HuH-7 (cell line): Measurements from ENCODE around the gene P2RX6.
"Not testable (repeated sequence)": the region's sequence is repeated elsewhere in the genome, so short reads cannot be mapped to it uniquely, and the experiment has no call there.

Source experiments
- DNase-seq: peaks from one replicate; pipeline ENCODE4 v3.0.0; 2011; ENCODE audit warnings: low spot score

The P2RX6 gene

DNA sequence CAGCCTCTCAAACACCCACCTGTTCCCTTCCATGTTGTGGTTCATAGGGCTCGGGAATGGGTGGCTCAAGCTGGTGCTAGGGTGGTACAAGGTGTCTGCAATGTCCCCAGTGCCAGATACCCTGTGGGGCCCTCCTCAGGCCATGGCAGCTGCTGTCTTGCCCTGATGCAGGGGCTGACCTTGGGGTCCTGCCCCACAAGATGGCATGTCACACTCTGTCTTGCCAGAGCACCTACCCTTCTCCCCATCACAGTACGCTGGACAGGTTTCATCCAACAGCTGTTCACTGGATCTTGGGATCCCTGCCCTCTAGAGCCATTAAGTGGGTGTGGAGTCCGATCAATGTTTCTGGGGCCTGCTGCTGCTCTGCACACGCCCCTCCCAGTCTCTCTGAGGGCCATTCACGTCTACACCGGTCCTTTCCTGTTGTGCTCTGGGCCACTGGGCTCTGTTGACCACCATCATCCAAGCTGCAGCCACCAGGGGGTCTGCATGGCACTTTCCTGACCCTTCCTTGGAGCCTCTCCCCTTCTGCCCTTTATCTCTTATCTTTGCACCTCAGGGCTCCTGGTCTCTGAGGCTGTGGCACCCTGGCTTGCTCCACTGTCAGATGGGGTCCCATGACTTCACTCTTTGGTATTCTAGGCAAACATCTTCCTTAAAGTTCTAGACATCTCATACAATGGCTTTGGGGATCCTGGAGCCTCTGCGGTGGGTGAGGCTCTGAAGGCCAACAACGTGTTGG lies 37.9 kb downstream of the P2RX6 start:
- DNase-seq = no peak

DNA sequence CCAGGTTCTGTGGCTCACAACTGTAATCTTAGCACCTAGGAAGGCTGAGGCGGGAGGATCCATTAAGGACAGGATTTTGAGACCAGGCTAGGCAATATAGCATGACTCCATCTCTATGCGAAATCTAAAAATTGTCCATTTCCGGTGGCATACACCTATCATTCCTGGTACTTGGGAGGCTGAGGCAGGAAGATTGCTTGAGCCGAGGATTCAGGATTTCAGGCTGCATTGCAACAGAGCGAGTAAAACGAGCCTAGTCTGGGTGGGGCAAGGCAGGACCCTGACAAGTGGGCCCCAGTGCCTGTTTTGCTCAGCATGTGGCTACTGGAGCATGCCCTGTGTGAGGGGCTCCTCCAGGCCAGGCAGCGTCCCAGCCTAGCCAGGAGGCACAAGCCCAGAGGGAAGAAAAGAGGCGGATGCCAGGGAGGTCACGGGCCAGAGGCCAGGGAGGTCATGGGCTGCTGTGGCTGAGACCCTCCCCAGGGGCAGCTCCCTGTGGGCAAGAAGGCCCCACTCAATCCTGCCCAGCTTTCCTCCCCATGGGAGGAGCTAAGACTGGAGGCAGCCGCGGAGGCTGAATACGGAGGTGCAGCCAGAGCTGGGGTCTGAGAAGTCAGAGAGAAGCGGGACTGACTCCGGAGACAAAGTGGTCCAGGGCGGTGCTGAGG lies 39.2 kb downstream of the P2RX6 start:
- no peak for DNase-seq

DNA sequence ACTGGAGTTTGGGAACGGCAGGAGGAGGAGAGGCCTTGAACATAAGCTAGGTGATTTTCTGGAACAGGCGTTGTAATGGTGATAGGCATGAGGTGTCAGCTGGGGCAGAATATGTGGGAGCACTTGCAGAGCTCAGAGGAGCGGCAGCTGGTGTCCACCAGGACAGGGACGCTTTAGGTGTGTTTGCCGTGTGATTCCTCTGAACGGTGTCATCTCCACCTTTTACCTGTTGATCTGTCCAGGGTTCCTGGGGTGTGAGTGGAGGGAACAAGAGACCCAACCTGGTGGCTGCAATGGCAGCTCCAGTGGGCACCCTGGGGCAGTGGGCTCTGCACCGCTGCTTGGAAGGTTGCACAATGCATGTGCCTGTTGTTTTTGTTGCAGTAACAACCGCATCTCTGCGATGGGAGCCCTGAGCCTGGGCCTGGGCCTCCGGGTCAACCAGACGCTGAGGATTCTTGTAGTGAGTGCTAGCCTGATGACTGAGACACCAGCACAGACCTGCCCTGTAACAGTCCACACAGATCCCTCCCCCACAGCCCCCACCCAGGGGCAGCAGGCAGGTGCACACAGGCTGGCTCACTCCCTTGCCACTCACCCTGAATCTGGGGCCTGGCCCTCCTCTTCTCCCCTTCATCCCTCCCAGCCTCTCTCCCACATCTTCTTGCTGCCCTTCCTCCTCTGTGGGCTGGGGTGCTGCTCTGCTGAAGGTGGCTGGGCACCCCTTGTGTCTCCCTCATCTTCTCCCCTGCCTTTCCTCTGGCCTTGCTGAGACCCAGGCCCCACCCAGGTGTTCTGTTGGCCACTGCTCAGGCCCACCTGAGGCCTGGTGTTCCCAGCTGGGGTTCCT lies 40.0 kb downstream of the P2RX6 start:
- no peak for DNase-seq

GRCh38 chr22:21055564-21055834 lies 40.5 kb downstream of the P2RX6 start:
- DNase-seq = no peak

- DNase-seq = no peak
Measured at GRCh38 chr22:21055880-21056319, 40.9 kb downstream of the P2RX6 start.

DNA sequence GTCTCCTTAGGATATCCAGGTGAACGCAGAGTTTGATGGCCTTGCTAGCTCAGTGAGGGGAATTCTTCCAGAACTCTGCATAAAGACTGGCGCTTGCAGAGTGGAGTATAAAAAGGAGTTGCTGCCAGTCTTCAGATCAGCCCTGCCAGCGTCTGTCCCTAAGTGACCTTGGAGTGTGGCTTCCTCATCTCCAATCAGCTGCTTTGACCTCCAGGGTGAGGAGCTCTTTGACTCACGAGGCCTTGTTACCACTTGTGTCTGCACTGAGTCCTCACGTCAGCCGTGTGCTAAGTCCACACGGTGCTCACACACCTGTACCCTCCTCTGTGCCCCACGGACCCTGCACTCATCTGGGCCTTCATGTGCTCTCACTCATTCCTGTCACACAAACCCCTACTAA lies 45.4 kb downstream of the P2RX6 start:
- DNase-seq = not testable (repeated sequence)

GRCh38 chr22:21061660-21062321 lies 46.8 kb downstream of the P2RX6 start:
- not testable (repeated sequence) for DNase-seq

- DNase-seq = not testable (repeated sequence)
Measured at GRCh38 chr22:21064425-21064824, 49.5 kb downstream of the P2RX6 start.

GRCh38 chr22:21064917-21065864 lies 50.2 kb downstream of the P2RX6 start:
- DNase-seq = no peak

GRCh38 chr22:21067075-21067900 lies 52.3 kb downstream of the P2RX6 start:
- DNase-seq = no peak

- DNase-seq = no peak
Measured at GRCh38 chr22:21067901-21068680, 53.1 kb downstream of the P2RX6 start.

DNA sequence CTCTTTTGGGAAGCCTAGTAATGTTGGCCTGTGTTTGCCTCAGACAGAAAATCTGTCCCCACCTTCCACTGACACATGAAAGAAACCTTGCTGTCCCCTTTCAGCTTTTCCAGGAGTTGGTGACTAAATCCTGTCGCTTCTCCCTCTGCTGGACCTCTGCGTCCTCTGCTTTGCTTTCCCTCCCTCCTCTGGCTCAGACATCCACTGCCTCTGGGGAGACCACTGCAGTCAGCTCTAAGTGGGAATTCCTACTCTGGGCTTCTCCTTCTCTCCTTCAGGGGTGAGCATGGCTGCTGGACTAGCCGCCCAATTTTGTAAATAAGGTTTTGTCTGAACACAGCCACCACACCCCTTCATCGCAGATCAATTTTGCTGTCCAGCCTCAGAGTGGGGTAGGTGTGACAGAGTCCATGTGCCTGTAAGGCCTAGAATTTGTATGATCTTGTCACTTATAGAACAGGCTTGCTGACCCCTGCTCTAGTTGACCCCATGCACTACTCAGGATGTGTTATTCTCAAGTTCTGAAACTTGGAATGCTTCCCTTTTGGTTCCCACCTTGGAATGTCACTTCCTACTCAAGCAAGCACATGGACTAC lies 53.8 kb downstream of the P2RX6 start:
- no peak for DNase-seq

GRCh38 chr22:21069375-21069774 lies 54.4 kb downstream of the P2RX6 start:
- no peak for DNase-seq

DNA sequence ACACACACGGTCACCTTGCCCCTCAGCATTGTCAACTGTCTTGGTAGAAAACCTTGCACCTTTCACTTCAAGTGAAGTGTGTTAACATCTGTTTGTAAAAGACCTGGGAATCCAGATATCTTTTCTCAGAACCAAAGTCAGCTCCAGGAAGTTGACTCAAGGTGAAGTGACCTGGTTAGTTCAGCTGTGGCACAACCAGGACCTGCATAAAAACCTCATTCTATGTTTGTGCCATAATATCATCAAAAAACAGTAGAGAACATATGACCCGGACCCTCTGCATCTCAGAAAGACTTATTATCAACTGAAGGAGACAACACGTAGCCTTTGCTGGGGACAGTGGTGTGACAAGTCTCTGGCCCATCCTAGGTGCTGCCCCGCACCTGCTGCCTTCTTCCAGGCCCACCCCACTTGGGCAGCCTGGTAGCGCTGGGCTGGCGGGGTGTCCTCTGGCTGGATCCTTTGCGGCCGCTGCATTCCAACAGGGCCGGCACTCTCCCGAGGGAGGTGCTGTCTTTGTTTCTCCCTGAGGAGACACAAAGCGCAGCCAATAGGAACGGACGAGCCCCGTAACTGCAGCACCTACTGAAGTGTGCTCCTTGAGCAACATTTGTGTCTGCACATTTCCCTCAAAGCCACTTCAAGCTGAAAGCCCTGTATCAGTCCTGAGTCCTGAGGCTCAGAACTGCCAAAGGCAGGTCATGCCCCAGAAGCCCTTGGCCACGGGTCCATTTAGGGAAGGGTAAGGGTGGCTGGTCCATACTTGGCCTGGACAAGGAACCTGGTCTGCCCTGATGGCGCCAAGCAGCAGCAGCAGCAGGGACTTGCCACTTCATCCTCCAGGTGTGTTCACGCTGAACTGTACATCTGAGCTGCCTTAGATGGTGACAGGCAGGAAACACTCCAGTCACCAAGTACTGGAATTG lies 56.0 kb downstream of the P2RX6 start:
- no peak for DNase-seq

DNA sequence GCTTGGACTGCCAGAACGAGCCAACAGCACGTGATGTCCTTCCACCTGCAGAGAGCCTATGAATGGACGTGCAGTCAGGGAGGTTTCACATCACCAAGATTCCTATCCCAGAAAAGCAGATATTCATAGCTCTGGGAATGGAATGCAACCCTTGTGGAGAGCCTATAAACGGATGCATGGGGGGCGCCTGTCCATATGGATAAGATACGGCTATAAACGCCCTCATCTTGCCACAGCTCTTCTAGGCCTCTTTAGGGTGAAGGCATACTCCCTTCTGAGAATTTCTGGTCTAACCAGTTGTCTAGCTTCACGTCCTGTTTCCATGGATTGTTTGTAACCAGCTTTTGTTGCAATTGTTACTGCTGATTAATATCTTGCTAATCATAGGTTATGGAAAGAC lies 56.8 kb downstream of the P2RX6 start:
- not testable (repeated sequence) for DNase-seq

GRCh38 chr22:21073023-21073422 lies 58.1 kb downstream of the P2RX6 start:
- DNase-seq = no peak

GRCh38 chr22:21073482-21073881 lies 58.5 kb downstream of the P2RX6 start:
- DNase-seq = no peak

DNA sequence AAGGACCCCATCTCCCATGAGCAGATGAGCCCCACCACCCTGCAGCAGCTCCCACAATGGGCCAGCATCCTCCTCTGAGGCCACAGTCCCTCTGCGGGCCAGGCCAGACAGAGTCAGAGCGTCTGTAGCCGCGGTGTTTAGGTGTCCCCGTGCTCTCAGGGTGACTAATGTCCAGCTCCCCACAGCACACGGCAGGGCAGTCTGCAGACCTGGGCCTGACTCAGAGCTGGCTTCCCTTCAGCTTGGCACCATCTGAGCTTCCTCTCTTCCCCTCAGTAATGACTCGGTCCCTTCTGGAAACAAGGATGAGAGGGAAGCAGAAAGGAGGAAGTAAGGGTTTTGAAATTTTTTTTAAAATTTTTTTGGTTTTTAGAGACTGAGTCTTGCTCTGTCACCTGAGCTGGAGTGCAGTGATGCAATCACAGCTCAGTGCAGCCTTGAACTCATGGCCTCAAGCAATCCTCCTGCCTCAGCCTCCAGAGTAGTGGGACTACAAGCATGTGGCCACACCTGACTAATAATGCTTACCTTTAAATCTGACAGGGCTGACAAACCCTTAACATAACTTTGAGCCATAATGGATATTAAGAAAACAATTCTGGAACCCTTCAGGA lies 59.2 kb downstream of the P2RX6 start:
- no peak for DNase-seq
